Measurements from ENCODE around the gene OR4K5. TPM values are rescaled to one million over a fixed set of nuclear protein-coding genes. Genes with fewer than 3 reads are reported as not detected.

OR4K5 gene
- total and polyA plus RNA-seq, 10 donors: not detected

Other genes with a start within 250 kb of the OR4K5 start
- gene OR11H2, start 206.7 kb upstream of the OR4K5 start, total RNA-seq: not detected
- gene OR11H2, start 206.7 kb upstream of the OR4K5 start, polyA plus RNA-seq: not detected
- gene OR4Q3, start 177.0 kb upstream of the OR4K5 start, total RNA-seq: not detected
- gene OR4Q3, start 177.0 kb upstream of the OR4K5 start, polyA plus RNA-seq: not detected
- gene OR4M1, start 147.1 kb upstream of the OR4K5 start, total RNA-seq: not detected
- not detected for gene OR4M1, start 147.1 kb upstream of the OR4K5 start, polyA plus RNA-seq
- not detected for gene OR4N2, start 116.8 kb upstream of the OR4K5 start, total RNA-seq
- gene OR4N2, start 116.8 kb upstream of the OR4K5 start, polyA plus RNA-seq: not detected
- not detected for gene OR4K2, start 45.5 kb upstream of the OR4K5 start, total RNA-seq
- gene OR4K2, start 45.5 kb upstream of the OR4K5 start, polyA plus RNA-seq: not detected
- gene OR4K1, start 10.3 kb downstream of the OR4K5 start, total RNA-seq: not detected
- gene OR4K1, start 10.3 kb downstream of the OR4K5 start, polyA plus RNA-seq: not detected
- not detected for gene OR4K15, start 55.0 kb downstream of the OR4K5 start, total RNA-seq
- gene OR4K15, start 55.0 kb downstream of the OR4K5 start, polyA plus RNA-seq: not detected
- gene OR4Q2, start 81.6 kb downstream of the OR4K5 start, total RNA-seq: not detected
- not detected for gene OR4Q2, start 81.6 kb downstream of the OR4K5 start, polyA plus RNA-seq
- not detected for gene OR4K14, start 98.7 kb downstream of the OR4K5 start, total RNA-seq
- not detected for gene OR4K14, start 98.7 kb downstream of the OR4K5 start, polyA plus RNA-seq
- gene OR4K13, start 115.4 kb downstream of the OR4K5 start, total RNA-seq: not detected
- not detected for gene OR4K13, start 115.4 kb downstream of the OR4K5 start, polyA plus RNA-seq
- gene OR4L1, start 139.4 kb downstream of the OR4K5 start, total RNA-seq: not detected
- not detected for gene OR4L1, start 139.4 kb downstream of the OR4K5 start, polyA plus RNA-seq
- gene OR4K17, start 190.1 kb downstream of the OR4K5 start, total RNA-seq: not detected
- not detected for gene OR4K17, start 190.1 kb downstream of the OR4K5 start, polyA plus RNA-seq
- not detected for gene OR4N5, start 218.2 kb downstream of the OR4K5 start, total RNA-seq
- not detected for gene OR4N5, start 218.2 kb downstream of the OR4K5 start, polyA plus RNA-seq

Measured in spleen (tissue), 10 donors.